ENCODE measurements around the gene FAM107B.

Gene FAM107B

GRCh38 chr10:14572811-14573210, 201.9 kb downstream of the FAM107B start:
- DNase-seq, result no peak

GRCh38 chr10:14571866-14572507, 202.7 kb downstream of the FAM107B start:
- DNase-seq, result no peak

- DNase-seq, result no peak
These were observed 203.9 kb downstream of the FAM107B start for GRCh38 chr10:14570800-14571199.

GRCh38 chr10:14569274-14570060, 205.2 kb downstream of the FAM107B start:
- DNase-seq, result no peak

- DNase-seq, result no peak
These were observed 207.3 kb downstream of the FAM107B start for GRCh38 chr10:14567421-14567820.

GRCh38 chr10:14566498-14566897, 208.2 kb downstream of the FAM107B start:
- DNase-seq, result no peak

- no peak for DNase-seq
These were observed 209.5 kb downstream of the FAM107B start for GRCh38 chr10:14565199-14565598.

GRCh38 chr10:14564268-14564744, 210.4 kb downstream of the FAM107B start:
- DNase-seq, result no peak

GRCh38 chr10:14563359-14563940, 211.2 kb downstream of the FAM107B start:
- DNase-seq, result no peak

GRCh38 chr10:14563076-14563336, 211.7 kb downstream of the FAM107B start:
- no peak for DNase-seq

GRCh38 chr10:14562218-14563075, 212.2 kb downstream of the FAM107B start:
- DNase-seq, result no peak

GRCh38 chr10:14560791-14561765, 213.6 kb downstream of the FAM107B start:
- no peak for DNase-seq

GRCh38 chr10:14560274-14560673, 214.4 kb downstream of the FAM107B start:
- DNase-seq, result no peak

- DNase-seq, result no peak
These were observed 216.7 kb downstream of the FAM107B start for GRCh38 chr10:14558025-14558424.

GRCh38 chr10:14557567-14557966, 217.1 kb downstream of the FAM107B start:
- DNase-seq, result no peak

GRCh38 chr10:14556285-14556956, 218.3 kb downstream of the FAM107B start:
- no peak for DNase-seq

- DNase-seq, result no peak
These were observed 218.9 kb downstream of the FAM107B start for GRCh38 chr10:14555807-14556206.

GRCh38 chr10:14554491-14555205, 220.0 kb downstream of the FAM107B start:
- no peak for DNase-seq

- DNase-seq, result no peak
These were observed 220.6 kb downstream of the FAM107B start for GRCh38 chr10:14554091-14554490.

GRCh38 chr10:14553448-14553847, 221.2 kb downstream of the FAM107B start:
- no peak for DNase-seq

GRCh38 chr10:14552015-14552414, 222.7 kb downstream of the FAM107B start:
- no peak for DNase-seq

All from eye (tissue), 1 donor.